ENCODE measurements around the gene FRMD4A.

Gene FRMD4A

DNA sequence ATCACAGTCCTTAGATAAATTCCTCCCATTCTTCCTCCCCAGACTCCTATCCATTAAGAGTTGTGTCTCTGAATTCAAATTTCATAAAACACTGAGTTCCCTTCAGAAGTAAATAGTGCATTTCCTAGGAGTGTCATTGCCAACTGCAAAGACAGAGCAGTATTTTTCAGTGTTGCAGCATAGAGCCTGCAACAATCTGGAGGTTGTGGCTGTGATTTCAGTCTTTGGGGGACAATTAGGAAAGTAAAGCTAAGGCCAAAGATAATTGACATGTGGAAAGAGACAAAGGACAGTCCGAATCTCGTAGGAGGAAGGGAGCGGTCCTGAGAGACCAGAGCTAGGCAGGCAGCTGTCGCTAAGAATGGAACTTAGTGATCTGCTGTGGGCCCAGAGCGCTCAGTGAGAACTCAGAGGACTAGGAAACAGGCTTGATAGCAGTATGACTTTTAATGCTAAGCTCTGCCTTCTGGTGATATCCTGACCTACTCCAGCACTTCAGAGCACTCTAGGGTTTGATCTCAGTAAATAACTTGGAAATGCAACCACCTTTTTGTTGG lies 697.8 kb downstream of the FRMD4A start:
- no peak overlapping the region for H3K4me3 ChIP-seq (ENCODE audit: low read depth in 1 of 2, low read length in 1 of 2)
- no peak overlapping the region for H3K27ac ChIP-seq
- H3K36me3 ChIP-seq: peaks cover 60% of the 10 kb centered on the region
- TF ChIP-seq, protein P1, sequence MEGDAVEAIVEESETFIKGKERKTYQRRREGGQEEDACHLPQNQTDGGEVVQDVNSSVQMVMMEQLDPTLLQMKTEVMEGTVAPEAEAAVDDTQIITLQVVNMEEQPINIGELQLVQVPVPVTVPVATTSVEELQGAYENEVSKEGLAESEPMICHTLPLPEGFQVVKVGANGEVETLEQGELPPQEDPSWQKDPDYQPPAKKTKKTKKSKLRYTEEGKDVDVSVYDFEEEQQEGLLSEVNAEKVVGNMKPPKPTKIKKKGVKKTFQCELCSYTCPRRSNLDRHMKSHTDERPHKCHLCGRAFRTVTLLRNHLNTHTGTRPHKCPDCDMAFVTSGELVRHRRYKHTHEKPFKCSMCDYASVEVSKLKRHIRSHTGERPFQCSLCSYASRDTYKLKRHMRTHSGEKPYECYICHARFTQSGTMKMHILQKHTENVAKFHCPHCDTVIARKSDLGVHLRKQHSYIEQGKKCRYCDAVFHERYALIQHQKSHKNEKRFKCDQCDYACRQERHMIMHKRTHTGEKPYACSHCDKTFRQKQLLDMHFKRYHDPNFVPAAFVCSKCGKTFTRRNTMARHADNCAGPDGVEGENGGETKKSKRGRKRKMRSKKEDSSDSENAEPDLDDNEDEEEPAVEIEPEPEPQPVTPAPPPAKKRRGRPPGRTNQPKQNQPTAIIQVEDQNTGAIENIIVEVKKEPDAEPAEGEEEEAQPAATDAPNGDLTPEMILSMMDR (IDR thresholded peaks at IDR 0.05): no peak
- no peaks in the 10 kb centered on the region for H3K4me1 ChIP-seq (ENCODE audit: control insufficient read depth in 1 of 2, insufficient read depth in 1 of 2, low read depth in 1 of 2, low read length in 1 of 2)
- no peaks in the 10 kb centered on the region for H3K27me3 ChIP-seq
- no peaks in the 10 kb centered on the region for H3K9me3 ChIP-seq

DNA sequence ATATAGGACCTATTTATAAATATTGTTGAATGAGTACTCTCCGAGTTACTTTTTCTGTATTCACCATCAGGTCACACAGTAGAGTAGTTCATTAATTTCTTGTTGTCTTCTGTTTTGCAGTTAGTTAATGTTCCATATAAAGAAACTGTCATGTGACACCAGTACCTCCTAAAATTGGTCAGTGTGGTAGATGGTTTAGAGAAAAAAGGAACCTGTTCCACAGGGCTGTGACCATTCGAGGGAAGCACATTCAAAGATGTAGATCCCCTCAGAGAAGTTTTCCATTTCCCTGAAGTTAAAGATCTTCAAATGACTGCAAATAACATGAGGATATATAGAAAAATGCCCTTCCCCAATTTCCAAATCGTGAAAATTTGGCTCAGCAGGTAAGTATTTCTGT lies 698.3 kb downstream of the FRMD4A start:
- H3K9me3 ChIP-seq: no peaks in the 10 kb centered on the region
- H3K4me3 ChIP-seq (ENCODE audit: low read depth in 1 of 2, low read length in 1 of 2): no peak overlapping the region
- peaks cover 61% of the 10 kb centered on the region for H3K36me3 ChIP-seq
- H3K4me1 ChIP-seq (ENCODE audit: control insufficient read depth in 1 of 2, insufficient read depth in 1 of 2, low read depth in 1 of 2, low read length in 1 of 2): no peaks in the 10 kb centered on the region
- no peaks in the 10 kb centered on the region for H3K27me3 ChIP-seq
- TF ChIP-seq, protein P1 (IDR thresholded peaks at IDR 0.05): no peak
- H3K27ac ChIP-seq: no peak overlapping the region

DNA sequence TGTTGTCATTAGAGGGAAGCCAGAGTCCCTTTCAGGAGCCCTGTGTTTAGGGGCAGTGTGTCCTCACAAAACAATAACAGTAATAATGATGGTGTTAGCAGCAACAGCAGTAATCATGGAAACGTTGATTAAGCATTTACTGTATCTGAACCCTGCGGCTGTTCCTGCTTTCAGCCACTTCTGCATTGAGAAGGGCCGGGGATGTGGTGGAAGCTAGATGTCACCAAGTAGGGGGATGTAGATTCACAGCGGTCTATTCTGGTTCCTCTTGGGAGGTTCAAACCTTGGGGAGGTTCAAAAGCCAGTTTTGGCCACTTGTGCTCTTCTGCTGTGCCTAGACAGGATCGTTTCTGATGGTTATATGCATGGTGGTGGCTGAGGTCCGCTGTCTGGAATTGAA lies 699.1 kb downstream of the FRMD4A start:
- H3K36me3 ChIP-seq: peaks cover 66% of the 10 kb centered on the region
- no peak overlapping the region for H3K4me3 ChIP-seq (ENCODE audit: low read depth in 1 of 2, low read length in 1 of 2)
- no peaks in the 10 kb centered on the region for H3K27me3 ChIP-seq
- H3K27ac ChIP-seq: no peak overlapping the region
- TF ChIP-seq, protein P1 (IDR thresholded peaks at IDR 0.05): no peak
- no peaks in the 10 kb centered on the region for H3K4me1 ChIP-seq (ENCODE audit: control insufficient read depth in 1 of 2, insufficient read depth in 1 of 2, low read depth in 1 of 2, low read length in 1 of 2)
- H3K9me3 ChIP-seq: no peaks in the 10 kb centered on the region

DNA sequence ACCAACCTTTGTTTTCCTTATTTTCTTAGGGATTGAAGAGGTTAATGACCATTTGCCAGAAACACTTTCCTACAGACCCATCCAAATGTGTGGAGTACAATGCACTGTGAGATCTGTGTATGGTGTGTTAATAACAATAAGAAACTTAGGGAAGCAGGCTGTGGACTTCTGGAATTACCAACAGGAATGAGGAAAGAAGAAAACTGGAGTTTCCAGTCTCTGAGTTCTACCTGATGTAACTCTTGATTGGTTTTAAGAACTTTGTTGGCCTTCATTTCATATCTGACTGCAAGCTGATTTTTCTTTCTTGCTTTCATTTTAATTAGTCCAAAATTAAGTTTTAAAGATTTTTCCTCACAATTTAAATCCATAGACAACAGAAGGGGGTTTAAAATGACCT lies 700.5 kb downstream of the FRMD4A start:
- no peak overlapping the region for H3K27ac ChIP-seq
- H3K4me1 ChIP-seq (ENCODE audit: control insufficient read depth in 1 of 2, insufficient read depth in 1 of 2, low read depth in 1 of 2, low read length in 1 of 2): no peaks in the 10 kb centered on the region
- TF ChIP-seq, protein P1 (IDR thresholded peaks at IDR 0.05): no peak
- H3K9me3 ChIP-seq: no peaks in the 10 kb centered on the region
- H3K36me3 ChIP-seq: peaks cover 76% of the 10 kb centered on the region
- no peaks in the 10 kb centered on the region for H3K27me3 ChIP-seq
- no peak overlapping the region for H3K4me3 ChIP-seq (ENCODE audit: low read depth in 1 of 2, low read length in 1 of 2)

DNA sequence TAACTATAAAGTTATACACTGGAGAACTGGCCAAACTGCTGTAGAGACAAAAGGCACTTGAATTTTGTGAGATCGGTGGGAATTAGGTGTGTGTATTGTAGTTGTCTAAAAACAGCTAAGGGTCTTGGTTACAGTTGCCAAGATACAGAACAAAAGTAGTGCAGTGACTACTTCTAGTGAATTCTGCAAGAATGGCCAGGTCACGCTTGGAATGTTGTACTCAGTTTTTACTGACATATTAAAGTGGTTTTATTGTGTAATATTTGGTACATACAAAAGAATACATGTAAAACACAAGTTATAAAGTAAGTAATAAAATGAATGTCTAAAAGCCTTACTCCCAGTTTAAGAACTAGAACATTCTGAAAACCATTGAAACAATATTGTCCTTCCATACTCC lies 701.6 kb downstream of the FRMD4A start:
- Histone ChIP-seq H3K36me3 (peaks cover 78% of the 10 kb centered on the region), H3K9me3 (no peaks in the 10 kb centered on the region), H3K4me1 (ENCODE audit: control insufficient read depth in 1 of 2, insufficient read depth in 1 of 2, low read depth in 1 of 2, low read length in 1 of 2) (no peaks in the 10 kb centered on the region), H3K4me3 (ENCODE audit: low read depth in 1 of 2, low read length in 1 of 2) (no peak overlapping the region), H3K27ac (no peak overlapping the region), H3K27me3 (no peaks in the 10 kb centered on the region)
- TF ChIP-seq, protein P1 (IDR thresholded peaks at IDR 0.05): no peak

DNA sequence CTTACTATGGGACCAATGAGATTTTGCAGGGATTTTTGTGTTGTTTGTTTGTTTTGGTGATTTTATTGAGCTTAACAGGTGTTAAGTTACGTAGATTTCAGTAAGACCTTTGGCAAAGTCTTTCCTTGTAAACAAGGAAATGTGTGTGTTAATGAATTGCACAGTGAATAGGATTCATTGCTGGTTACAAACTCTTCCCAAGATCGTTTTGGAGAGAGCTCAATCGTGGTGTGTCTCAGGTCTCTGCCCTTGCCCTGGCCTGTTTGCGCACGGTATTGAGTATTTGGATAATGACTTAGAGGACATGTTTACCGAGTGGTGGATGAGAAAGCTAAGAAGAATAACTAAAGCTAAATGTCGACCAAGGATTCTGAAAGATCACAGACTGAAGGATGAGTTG lies 702.1 kb downstream of the FRMD4A start:
- no peaks in the 10 kb centered on the region for H3K4me1 ChIP-seq (ENCODE audit: control insufficient read depth in 1 of 2, insufficient read depth in 1 of 2, low read depth in 1 of 2, low read length in 1 of 2)
- H3K27ac ChIP-seq: no peak overlapping the region
- TF ChIP-seq, protein P1 (IDR thresholded peaks at IDR 0.05): no peak
- no peak overlapping the region for H3K4me3 ChIP-seq (ENCODE audit: low read depth in 1 of 2, low read length in 1 of 2)
- H3K9me3 ChIP-seq: no peaks in the 10 kb centered on the region
- H3K36me3 ChIP-seq: peaks cover 78% of the 10 kb centered on the region
- H3K27me3 ChIP-seq: no peaks in the 10 kb centered on the region
